HG02571 (cell line): ENCODE results near the gene PDE4B.

Experiments used
- ATAC-seq: cut with Tn5 transposase; IDR thresholded peaks from one replicate; pipeline ENCODE4 v1.9.1; 2021; ENCODE audit warnings: mild to moderate bottlenecking, moderate library complexity; ENCODE audit not compliant: unreplicated experiment

PDE4B gene

DNA sequence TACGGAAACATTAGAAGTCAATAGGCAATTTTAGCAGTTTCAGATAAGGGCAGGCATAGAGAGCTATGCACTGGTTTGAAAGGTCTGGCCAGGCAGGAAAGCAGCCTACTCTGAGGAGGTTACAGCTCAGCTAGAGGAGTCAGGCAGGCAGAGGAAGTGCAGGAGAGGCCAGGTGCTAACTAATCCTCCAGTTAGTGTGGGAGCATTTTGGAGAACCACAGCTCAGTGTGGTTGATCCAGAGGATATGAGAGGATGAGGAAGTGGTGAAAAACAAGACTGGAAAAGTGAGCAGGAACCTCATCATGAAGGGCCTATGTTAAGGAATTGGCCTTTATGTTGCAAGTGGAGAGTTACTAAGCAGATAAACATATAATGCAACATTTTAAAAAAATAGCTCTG, 458.9 kb downstream of the PDE4B start:
- no peak for ATAC-seq

DNA sequence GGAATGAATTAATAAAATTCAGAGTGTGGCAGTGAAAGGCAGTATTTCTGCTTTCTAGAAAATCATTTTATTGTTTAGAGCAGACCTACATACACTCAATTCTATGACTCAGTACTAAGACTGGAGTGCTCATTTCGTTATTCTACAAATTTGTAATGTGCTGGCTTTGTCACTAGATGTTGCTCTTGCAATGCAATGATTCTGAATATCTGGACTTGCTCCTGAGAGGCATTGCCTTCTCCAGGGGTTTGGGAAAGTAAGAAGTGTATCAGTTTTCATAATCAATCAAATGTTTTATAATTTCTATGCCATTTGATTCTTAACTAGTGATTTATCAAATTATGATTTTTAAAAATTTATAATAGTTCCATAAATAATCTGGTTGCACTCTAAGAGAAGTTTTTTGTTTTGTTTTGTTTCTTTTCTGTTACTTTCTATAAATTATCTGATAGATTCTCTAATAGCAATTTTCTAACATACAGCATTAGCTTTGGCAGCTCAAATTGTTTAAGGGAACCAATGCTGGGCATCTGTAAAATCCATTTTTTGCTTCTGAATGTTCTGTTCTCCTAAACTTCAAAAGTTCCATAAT, 460.7 kb downstream of the PDE4B start:
- ATAC-seq, result peak; percentile 73

GRCh38 chr1:66254785-66255184, 462.1 kb downstream of the PDE4B start:
- no peak for ATAC-seq

DNA sequence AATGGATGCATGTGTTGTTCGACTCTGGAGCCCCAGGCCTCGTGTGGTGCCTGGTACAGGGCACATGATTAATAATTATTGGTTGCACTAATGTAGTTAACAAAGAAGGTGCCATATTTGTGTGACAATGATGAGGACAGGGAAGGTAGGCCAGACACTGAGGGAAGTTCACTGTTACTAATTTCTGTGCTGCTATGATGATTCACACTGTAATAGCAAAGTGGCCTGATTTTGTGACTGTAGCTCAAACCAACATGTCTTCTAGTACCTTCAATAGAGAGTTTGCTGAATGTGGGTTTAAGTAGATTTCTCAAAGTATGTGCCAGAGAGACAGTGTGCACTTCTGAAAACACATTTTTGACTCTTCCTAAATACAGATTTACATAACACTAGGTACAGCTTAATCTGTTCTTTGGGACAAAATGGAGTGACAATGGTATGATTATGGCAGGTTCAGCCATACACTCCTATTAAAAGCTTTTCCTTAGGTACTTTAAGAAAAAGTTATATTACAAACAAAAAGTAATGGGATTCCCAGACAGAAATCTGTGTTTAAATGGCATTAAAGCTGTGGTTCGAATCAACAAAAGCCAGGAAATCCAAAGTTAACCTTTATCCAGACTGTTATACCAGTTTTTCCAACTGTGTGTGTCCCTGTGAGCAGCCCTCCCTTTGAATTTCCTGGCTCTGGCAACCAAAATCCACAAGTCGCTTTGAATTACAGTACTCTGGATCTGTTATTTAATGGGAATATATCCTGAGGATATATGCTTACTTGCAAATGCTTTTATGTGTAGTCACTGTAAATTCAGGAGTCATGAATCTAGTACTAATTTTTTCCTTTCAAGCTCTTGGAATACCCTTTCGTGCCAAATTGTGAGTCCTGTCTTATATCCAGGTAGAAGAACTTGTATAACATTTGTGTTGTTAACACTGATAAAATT, 464.2 kb downstream of the PDE4B start:
- no peak for ATAC-seq

DNA sequence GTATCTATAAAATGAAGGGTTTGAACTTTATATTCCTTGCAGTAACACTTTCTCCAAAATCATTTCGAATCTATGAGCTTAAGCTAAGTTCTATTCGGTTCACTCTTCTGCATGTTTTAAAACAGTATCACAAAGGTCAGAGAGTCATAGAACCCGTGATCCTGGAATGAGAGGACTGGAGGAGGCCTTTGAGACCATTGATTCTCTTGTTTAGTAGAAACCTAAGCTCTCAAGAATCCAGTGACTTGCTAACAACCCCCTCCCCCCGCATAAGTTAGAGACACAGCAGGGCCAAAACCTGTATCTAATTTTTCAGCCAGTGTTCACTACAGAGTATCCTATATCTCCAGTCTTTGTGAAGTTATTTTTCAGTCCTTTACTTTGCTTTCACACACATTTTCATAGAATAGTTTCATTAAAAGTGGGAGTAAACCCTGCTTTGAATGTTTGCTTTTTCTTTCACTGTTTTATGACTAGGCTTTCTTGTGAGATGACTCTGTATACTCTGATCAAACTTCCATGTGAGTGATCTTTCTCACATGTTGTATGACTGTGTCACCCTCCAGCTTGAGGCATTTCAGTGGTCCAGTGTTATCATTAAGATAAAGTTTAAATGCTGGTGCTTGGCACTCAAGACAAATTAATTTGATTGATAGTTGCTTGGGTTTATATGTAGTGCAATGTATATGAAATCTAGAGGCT, 465.9 kb downstream of the PDE4B start:
- peak; percentile 78 for ATAC-seq

- no peak for ATAC-seq
These were observed 468.7 kb downstream of the PDE4B start for GRCh38 chr1:66261364-66261763.

DNA sequence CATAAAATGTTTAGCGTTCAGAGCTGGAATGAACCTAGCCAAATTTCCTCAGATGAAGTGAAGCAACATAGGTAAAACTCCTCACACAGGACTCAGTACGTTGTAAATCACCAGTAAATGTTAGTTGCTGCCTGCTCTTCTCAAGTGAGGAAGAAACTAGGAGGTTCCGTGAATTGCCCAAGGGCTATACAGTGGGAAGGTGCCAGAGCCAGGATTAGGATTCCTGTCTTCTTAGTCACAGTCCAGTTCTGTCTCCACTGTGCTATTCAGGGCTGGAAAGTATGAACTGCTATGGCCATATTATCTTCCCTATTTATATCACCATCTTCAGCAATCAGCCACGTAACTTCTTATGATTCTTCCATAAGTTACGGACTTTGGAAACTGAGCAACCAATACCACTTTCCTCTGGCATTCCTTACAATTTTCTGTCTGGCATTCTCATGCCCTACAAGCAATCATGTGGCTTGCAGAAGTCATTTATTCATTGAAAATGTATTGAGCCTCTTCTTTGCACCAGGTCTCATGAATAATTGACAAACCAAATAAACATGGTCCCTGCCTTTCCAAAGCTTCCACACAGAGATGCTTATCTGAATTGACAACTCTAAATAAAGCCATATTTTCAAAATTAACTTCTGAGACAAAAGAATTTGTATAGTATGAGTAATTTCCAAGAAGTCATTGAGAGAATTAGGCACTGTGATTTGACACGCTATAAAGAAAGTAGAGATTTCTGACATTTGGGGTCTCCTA, 469.7 kb downstream of the PDE4B start:
- no peak for ATAC-seq

GRCh38 chr1:66265268-66265667, 472.6 kb downstream of the PDE4B start:
- ATAC-seq, result no peak

DNA sequence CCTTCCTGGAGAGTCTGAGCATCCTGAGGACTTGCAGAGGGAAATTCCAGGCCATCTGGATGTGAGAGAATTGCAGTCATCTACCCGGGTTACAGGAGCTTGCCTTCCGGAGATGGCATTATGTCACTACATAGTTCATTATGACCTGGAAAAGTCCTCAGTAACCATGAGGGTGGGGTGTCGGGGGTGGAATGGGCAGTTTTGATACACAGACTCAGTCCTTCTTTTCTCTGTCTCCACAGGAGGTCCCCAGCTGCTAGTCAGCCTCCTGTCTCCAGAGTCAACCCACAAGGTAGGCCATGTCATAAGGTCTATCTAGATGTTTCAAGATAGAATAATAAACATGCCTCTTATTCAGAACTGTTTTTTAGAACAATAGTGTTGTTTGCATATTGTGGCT, 473.1 kb downstream of the PDE4B start:
- no peak for ATAC-seq

DNA sequence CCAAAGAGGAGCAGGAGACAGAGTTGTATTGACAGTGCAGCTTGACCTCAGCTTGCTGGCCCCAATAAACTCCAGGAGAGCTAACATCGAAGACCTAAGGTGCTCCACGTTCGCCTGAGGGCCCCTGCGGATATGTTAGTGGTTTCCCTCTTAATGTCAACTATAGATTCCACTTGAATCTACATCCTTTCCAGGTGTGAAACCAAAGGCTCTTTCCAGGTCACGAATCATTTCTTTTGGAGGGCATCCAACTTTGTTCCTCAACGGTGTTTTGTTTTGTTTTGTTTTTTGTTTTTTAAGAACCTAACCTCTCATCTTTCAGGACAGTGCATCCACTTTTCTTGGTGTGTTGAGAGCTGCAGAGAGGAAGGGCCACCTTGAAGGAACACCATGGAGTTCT, 473.7 kb downstream of the PDE4B start:
- no peak for ATAC-seq

DNA sequence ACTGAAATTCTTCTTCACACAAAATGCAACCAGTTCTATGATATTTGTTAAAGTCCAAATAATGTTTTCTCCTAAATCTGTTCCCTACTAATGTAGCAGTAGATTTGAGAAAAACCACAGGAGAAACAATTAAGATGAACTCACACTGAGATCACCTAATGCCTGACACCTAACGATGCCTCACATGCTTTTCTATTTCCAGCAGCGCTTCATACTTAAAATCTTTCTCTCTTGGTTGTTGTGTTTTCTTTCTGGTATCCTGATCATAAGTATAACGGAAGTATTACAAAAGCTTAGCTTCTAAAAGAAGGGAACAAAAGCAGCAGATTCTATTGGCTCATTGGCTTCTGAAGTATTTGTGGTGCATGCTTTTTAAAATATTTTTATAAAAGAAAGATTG, 474.1 kb downstream of the PDE4B start:
- no peak for ATAC-seq

DNA sequence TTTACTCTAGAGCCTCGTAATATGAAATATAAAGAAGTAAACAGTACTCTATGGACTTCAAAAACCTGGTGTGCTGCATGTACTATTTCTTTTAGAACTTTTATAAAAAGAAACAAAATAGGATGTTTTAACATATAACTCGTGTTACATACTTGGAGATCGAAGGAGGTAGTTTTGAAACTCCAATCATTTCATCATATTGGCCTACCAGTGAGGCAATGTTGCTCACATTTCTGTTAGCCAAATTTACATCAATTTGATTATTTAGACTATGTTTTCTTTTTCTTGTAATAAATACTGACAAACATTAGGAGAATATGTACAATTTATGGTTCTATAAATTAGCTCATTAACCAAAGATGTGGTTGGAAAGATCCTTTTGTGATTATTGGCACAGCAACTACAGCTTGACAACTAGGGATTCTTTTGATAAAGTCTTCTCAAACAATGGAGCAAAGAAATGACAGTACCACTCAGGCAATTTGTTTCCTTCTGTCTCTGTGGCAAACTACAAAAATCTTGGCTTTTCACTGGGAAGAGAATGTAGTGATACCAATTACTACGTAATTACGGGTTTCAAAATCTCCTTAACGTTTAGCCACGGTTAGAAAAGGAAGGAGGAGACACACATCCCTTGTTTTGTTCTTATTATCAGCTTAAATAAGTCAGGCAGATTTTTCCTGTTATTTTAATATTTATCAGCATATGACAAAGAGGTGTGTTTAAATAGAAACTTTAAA, 474.7 kb downstream of the PDE4B start:
- ATAC-seq, result no peak

- ATAC-seq, result no peak
These were observed 476.5 kb downstream of the PDE4B start for GRCh38 chr1:66269222-66269621.

DNA sequence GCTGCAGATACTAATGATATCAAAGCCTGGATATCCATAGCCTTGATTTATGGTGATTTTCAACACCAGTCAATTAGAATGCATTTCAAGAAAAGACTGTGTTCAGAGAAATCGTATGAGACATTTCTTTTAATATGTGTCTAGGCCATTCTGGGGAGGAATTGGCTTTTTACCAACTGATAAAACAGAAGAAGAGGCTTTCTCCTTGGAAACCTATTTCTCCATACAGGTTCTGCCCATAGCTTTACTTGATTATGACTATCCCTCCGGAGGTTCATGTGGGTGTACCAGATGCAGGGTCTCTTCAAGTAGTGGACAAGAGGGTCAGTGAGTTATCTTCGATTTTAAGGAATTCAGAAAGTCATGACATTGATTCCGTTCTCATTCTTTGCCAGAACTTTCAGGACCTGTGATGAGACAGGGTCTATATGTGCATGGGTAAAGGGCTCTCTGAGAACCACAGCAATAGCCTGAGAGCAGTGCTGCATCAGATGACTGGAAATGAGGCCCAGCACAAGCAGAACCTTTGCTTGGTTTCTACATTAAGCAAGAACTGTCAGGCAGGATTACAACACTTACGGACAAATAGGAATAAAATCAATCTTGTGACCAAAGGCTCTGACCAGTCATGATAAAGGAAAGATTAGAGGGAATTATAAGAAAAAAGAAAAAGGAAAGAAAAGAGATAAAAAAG, 477.6 kb downstream of the PDE4B start:
- ATAC-seq, result no peak

DNA sequence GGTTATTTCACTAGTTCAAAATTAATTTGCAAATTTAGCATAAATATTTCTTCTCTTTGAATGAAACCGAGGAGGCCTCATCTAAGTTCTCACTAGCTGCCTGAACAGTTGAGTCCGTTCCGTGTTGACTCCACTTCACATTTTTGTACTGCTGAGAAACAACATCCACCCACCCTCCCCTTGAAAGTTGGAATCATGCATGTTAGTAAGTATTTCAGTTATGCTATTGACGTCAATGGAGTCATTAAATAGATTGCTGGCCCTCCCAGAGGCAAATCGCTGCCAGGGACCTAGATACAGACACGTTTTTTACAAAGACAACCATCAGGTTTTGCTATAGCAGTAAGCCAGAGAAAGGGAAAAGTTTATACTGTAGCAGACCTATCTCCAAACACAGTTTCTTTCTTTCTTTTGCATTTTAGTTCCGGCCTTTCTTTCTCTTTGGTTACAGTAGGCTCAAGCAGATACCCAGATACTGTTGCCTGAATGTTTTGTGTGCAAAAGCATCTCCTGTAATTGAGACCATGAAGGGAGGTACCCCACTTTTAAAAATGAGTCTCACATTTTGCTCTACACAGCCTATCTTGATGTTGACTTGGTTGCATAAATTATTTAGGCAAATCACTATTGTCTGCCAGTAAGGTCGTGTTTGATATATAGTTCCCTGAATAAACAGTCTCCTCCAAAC, 478.7 kb downstream of the PDE4B start:
- no peak for ATAC-seq

DNA sequence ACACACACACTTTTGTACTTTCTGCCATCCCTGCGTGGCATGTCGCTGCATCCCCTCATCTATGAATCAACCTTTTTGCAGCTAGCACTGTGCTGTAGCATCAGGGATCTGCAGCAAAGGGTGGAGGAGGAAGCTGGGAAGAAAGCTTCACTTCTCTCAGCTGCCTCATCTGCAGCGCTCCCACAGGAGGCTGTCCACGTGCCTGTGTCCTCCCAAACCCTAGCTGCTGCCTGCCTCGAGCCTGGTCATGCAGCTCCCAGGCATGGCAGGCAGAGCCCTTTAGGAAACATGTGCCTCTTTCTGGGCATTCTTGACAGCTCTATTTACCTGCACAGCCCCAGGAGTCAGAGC, 479.2 kb downstream of the PDE4B start:
- ATAC-seq, result no peak

- no peak for ATAC-seq
These were observed 481.0 kb downstream of the PDE4B start for GRCh38 chr1:66273656-66274055.

GRCh38 chr1:66274634-66275033, 481.9 kb downstream of the PDE4B start:
- ATAC-seq, result no peak

GRCh38 chr1:66275083-66275482, 482.4 kb downstream of the PDE4B start:
- ATAC-seq, result no peak
